CD4-positive, alpha-beta T cell treated with Interferon gamma for 1 hour (primary cell): ENCODE measurements around the gene XPNPEP2.

Experiments used
- DNase-seq: peaks from one replicate; pipeline ENCODE4 v3.0.0-alpha.2; 2020

XPNPEP2 gene

GRCh38 chrX:129738466-129739308, at the start of gene XPNPEP2:
Gene XPNPEP2 (plus strand): TSS chrX:129738979. CDS start chrX:129739214, 235 bp downstream.
- DNase-seq, result no peak

- DNase-seq, result no peak
Measured at GRCh38 chrX:129689796-129690195, 49.0 kb upstream of the XPNPEP2 start.

GRCh38 chrX:129690435-129690834, 48.3 kb upstream of the XPNPEP2 start:
- no peak for DNase-seq

DNA sequence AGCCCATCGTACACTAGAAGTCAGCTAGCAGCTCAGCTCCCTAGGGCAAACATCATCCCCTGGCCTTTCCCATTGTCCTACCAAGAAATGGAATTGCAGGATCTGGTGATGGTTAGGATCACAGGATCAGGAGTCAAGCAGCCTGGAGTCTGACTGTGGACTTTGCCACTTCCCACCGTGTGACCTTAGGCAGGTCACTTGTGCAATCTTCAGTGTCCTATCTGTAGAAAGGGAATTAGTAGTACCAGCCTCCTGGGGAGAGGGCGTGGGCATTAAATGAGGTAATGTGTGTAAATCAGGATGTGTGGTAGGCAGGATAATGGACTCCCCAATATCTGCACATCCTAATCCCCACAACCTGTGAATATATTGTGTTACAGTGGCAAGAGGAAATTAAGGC, 45.4 kb upstream of the XPNPEP2 start:
- DNase-seq, result no peak

GRCh38 chrX:129694805-129695204, 44.0 kb upstream of the XPNPEP2 start:
- DNase-seq, result no peak

- no peak for DNase-seq
Measured at GRCh38 chrX:129695535-129695934, 43.2 kb upstream of the XPNPEP2 start.

GRCh38 chrX:129695937-129696336, 42.8 kb upstream of the XPNPEP2 start:
- DNase-seq, result no peak

GRCh38 chrX:129696463-129697155, 42.2 kb upstream of the XPNPEP2 start:
- DNase-seq, result no peak

DNA sequence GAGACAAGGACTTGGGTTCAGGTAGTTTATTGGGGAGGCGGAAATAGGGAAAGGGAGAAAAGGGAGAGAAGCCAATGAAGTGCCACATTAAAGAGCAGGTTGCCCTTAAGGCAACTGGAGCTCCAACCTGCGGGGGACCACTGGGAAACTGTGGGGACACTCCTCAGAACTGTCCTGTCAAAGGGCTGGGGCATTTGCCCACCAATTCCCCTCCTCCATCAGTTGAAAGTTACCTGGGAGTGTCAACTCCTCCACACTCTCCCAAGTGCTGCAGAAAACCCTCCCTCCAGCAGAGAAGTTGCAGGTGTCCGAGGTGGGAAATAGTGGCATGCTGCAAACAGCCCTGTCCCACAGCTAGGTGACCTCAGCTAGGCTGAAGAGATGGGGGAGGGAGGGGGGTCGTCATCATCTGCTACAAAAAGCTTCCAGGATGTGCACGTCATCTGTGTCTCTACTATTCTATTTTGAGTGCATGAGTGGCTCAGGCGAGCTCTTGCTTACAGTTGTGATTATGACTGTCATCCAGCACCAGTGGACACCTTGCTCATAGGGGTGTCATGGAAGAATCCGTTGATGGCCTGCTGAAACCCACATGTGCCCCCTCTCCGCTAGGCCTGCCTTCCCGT, 41.5 kb upstream of the XPNPEP2 start:
- no peak for DNase-seq

DNA sequence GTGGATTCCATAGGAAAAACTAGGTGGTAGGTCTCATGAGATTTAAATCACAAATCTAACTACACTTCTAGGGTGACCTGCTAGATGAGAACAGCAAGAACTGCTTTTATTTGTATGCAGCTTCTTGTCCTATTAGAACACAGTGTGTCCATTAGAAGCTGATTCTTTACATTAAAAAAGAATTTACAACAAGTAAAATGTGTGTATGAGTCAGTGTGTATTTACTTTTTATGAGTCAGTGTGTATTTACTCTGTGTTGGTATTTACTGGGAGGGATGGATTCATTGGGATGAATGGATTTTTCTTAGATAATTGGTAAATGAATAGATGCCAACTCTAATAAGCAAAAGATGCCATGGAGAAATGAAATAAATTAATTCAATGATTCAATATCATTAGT, 40.6 kb upstream of the XPNPEP2 start:
- no peak for DNase-seq

DNA sequence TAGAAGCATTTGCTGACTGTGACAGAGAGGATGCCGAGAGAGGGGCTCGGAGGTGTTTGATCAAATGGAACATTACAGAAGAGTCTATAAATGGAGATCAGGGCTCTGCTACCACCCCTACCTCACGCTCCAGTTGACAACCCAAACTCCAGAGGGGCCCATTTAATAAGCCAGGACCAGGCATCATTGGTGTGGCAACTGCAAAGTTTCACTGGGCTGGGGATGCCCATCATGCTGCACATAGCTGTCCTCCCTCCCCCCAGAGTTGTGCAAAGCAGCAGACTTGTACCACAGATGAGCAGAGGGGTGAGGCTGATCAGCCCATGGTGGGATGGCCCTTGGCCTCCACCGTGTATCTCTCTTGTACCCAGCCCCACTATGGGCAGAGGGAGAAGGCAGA, 38.2 kb upstream of the XPNPEP2 start:
- no peak for DNase-seq

GRCh38 chrX:129701624-129702069, 37.1 kb upstream of the XPNPEP2 start:
- no peak for DNase-seq

- no peak for DNase-seq
Measured at GRCh38 chrX:129704491-129704890, 34.3 kb upstream of the XPNPEP2 start.

- no peak for DNase-seq
Measured at GRCh38 chrX:129705377-129705925, 33.3 kb upstream of the XPNPEP2 start.

DNA sequence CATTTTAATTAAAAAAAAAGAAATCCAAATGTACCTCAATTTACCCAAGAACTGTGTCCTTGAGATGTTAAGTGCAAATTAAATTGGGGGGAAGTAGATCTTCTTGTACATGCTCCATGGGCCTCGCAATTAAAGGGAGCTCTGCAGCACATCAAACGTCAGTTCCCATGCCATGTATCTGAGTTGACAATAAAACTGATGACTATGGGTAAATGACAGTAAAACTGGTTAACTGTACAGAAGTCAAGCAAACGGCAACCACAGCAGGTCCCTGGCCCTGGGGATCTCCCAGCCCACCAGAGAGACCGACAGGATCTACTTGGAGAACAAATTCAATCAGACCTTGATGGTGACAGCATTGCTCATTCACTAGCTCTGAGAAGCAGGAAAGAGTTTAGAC, 32.8 kb upstream of the XPNPEP2 start:
- DNase-seq, result no peak

DNA sequence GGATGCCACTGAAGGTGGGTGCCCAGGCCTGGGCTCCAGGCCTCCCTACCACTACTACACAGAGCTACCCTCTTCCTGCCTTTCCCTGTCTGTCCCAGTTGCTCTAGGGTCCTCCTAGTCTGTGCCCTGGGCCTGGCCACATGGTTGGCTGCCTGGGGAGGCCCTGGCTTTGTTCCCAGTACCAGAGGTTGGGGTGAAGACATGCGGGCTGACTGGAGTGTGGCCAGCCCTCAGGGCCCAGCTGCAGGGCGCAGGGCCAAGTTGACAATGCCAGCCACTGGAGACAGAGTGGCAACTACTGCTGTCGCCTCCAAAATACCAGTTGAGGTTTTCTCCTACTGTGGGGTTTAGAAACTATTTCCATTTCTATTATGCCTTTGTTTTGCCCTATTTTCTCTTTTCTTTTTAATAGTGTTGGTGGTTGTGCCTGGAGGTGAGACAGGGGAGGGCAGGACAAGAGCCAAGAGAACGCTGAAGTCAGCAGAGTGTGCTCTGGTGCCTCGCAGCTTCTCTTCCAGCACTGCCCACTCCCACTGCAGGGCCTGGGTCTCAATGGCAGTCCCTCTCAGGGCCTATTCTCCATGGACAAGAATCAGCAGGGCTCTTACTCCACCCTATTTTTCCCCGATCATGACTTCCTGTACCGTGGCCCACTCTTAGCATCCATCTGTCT, 32.2 kb upstream of the XPNPEP2 start:
- no peak for DNase-seq

GRCh38 chrX:129714581-129714980, 24.2 kb upstream of the XPNPEP2 start:
- DNase-seq, result no peak

DNA sequence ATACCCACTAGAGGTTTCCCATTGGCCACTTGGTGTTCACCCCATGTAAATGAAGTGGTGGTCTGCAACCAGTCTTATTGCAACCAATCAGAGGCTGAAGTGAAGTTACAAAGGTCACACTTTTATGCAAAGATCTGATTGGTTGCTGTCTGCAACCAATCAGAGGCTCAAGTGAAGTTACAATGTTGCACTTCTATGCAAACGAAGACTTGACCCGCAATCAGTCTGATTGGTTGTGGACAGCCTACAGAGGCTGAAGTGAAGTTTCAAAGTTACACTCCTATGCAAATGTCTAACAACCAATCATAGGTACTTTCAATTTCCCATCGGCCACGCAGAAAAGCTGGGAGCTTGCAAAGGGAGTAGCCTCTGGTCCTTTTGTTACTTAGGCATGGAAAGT, 22.3 kb upstream of the XPNPEP2 start:
- no peak for DNase-seq

GRCh38 chrX:129717892-129718291, 20.9 kb upstream of the XPNPEP2 start:
- no peak for DNase-seq

DNA sequence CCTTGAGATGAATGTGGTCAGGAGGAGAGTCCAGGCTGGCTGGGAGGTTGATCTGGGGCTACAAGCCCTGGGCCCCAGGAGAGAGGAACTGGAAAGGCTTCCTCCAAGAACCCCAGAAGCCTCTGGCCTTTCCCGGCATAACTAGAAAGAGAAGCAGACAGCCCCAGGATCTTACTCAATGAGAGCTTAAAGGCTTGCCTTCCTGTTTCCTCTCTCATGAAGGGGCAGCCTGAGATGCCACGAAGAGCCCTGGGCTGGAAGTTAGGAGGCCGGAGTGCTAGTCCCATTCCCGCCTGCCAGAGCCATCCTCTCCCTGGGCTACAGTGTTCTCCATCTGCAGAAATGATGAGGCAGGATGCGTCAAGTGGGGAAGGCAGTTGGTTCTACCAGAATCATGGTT, 20.1 kb upstream of the XPNPEP2 start:
- no peak for DNase-seq

DNA sequence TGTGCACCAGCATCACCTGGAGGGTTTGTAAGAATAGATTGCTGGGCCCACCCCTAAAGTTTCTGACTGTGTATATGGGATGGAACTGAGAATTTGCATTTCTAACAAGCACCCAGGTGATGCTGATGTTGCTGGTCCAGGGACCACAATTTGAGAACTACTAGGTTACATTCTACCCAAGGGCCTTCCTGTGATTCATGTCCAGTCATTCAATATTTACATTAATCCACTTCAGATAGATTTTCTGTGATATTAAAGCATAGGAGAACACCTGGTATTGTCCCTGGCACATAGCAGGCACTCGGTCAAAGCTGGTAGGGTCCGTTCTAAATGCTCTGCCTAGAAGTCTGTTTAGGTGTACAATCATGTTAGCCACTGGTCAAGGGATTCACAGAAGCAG, 19.5 kb upstream of the XPNPEP2 start:
- DNase-seq, result no peak

- DNase-seq, result no peak
Measured at GRCh38 chrX:129719931-129720530, 18.7 kb upstream of the XPNPEP2 start.

DNA sequence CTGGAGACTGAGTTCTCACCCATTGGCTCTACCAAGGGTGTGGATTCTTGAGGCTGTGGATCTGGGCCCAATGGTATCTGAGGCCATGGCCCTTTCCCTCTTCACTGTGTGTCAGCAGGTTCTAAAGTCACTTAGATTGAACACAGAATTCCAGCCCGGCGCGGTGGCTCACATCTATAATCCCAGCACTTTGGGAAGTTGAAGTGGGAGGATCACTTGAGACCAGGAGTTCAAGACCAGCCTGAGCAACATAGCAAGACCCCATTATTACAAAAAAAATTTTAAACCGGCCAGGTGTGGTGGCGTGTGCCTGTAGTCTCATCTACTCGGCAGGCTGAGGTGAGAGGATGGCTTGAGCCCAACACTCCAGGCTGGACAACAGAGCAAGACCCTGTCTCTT, 18.0 kb upstream of the XPNPEP2 start:
- no peak for DNase-seq
